HG03342 (cell line): ENCODE measurements around the gene AVP.
A peak's percentile ranks its signal among the peaks of the same experiment; 100 is the strongest.

Source experiments
- ATAC-seq: cut with Tn5 transposase; IDR thresholded peaks from one replicate; pipeline ENCODE4 v1.9.1; 2021; ENCODE audit warnings: mild to moderate bottlenecking, moderate library complexity; ENCODE audit not compliant: unreplicated experiment

AVP gene

DNA sequence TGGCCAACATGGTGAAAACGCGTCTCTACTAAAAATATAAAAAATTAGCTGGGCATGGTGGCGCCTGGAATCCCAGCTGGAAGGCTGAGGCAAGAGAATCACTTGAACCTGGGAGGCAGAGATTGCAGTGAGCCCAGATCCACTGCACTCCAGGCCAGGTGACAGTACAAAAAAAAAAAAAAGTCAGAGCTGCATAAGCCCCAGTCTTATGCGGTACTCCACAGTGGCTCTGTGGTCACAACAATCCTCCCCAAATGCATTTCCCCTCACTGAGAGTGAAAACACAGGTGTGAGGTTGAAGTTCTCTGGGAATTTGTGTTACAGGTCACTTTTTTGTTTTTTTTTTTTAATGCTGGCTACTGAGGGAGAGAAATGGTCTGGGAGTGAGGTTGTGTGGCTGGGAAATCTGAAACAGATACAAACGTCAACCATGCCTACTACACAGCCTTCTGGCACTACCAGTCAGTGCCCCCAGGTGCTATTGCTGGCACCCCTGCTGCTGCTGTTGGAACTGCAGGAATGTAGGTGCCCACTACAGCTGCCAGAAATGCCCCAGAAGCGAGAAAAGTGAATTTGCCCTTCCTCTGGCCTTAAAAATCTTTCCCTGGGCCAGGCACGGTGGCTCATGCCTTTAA is 33.0 kb downstream of the AVP start:
- ATAC-seq, result no peak

DNA sequence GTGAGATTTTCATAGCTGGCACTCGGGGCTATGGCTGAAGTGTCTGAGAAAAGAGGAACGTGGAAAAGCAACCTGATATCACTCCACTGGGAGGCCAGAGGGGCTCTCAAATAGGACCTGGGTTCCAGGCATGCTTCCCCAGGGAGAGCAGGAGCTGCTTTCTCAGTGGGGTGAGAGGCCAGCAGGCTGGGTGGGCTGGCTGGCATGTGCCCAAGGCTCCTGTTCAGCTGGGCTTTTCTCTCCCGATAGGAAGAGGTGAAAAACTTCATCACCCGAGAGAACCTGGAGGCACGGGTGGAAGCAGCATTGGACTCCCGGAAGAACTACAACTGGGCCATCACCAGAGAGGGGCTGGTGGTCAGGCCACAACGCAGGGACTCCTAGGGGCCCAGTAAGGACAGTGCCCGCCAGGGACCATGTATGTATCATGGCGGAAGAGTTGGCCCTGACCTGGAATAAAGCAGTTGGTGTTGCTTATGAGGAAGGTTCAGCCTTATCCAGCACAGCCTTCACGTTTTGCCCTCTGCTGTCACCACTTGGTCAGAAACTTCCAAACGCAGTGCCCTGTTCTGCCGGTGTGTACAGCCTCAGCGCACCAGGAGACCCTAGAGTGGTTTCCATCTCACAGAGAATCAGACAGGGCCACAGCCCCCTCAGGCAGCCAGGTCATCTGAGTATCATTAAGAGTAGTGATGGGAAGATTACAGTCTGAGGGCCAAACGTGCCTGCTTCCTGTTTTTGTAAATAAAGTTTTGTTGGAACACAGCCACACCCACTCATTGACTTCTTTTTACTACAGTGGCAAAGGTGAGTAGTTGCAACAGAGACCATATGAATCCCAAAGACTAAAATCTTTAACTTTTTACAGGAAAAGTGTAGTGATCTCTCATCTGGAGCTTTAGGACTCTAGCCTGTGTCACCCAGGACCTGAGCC is 36.8 kb downstream of the AVP start:
- ATAC-seq, result no peak

DNA sequence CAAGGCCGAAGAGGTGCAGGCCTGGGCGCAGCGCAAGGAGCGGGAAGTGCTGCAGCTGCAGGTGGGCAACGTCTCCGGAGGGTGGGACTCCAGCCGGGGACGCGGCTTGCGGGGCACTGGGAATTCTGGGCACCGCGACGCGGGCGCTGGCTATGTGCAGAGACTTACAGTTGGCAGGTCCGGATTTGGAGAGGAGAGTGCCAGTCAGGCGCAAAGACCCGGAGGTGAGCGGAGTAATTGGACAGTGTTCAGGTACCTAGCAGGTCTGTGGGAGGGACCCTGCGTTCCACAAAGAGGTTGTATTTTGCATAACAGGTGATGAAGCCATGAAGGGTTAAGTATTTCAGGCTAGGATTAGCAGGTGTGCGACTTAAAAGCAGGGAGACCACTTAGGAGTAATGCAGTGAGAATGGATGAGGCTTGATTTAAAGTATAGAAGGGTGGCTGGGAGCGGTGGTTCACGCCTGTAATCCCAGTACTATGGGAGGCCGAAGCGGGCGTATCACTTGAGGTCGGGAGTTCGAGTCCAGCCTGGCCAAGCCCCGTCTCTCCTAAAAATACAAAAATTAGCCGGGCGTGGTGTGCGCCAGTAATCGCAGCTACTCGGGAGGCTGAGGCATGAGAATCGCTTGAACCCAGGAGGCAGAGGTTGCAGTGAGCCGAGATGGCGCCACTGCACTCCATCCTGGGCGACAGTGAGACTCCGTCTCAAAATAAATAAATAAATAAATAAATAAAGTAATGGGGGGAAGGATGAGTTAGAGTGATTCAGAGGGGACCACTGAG is 37.7 kb downstream of the AVP start:
- ATAC-seq, result no peak

DNA sequence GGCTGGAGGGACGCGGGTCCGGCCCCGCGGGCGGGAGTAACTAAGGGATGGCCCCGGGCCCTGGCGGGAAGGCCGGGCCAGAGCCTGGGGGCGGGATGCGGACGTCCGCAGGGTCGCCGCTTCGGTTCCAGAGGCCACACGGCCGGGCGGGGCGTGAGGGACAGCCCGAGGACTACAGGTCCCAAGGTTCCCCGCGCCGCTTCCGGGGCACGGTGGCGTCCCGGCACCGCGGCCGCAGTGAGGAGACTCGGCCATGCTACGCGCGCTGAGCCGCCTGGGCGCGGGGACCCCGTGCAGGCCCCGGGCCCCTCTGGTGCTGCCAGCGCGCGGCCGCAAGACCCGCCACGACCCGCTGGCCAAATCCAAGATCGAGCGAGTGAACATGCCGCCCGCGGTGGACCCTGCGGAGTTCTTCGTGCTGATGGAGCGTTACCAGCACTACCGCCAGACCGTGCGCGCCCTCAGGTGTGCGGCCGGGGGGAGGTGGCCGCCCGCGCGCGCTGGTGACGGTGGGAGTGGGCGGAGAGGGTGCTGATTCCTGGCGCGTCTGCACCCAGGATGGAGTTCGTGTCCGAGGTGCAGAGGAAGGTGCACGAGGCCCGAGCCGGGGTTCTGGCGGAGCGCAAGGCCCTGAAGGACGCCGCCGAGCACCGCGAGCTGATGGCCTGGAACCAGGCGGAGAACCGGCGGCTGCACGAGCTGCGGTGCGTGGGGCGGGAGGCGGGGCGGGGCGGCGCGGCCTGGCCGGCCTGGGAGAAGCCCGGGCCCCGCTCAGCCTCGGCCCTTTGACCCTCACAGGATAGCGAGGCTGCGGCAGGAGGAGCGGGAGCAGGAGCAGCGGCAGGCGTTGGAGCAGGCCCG is 38.5 kb downstream of the AVP start, which contains the start of gene MRPS26:
Gene MRPS26, plus strand, starts transcription at position 237 of the 861 bp plus-strand sequence. Its CDS starts 17 bp downstream, at position 254.
- ATAC-seq, result peak; percentile 91

- peak; percentile 32 for ATAC-seq
These were observed 39.3 kb downstream of the AVP start for GRCh38 chr20:3045042-3045815.

DNA sequence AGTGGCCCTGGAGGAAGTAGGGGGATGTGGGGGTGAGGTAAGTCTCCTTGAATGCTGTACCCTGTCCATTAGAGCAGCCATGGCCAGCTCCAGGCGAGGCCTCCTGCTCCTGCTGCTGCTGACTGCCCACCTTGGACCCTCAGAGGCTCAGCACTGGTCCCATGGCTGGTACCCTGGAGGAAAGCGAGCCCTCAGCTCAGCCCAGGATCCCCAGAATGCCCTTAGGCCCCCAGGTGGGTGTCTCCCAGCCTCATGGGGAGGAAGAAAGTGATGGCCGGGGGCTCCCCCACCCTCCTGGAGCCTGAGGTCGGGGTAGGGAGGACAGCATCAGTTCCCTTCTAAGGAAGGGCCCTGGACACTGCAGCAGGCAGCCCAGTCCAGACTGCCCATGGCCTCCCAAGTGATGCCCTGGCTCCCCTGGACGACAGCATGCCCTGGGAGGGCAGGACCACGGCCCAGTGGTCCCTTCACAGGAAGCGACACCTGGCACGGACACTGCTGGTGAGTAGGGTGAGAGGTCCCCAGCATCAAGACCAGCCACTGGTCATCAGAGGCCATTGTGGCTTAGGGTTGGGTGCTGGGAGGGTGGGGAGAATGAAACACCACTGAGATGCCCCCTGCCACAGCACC is 40.1 kb downstream of the AVP start:
- no peak for ATAC-seq

DNA sequence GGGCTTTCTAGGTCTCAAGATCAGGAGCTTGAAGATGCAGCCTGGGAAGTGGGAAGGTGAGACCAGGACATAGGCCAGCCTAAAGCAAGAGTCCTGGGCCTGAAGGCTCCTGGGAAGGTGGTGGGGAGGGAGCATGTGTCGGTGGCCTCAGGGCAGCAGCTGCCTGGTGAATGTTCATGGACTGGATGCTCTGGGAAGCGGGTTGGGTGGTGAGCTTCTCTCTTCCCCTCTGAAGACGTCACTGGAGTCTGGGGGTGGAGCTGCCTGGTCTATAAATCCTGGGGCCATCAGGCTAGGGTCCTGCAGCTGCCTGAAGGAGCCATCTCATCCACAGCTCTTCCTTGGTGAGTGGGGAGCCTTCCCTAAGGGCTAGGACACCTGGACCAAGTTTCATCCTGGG is 41.2 kb downstream of the AVP start, which contains the start of gene GNRH2:
Gene GNRH2, plus strand, starts transcription at position 301 of the 400 bp plus-strand sequence. CDS start 793 bp downstream, outside the sequence.
- ATAC-seq, result no peak

DNA sequence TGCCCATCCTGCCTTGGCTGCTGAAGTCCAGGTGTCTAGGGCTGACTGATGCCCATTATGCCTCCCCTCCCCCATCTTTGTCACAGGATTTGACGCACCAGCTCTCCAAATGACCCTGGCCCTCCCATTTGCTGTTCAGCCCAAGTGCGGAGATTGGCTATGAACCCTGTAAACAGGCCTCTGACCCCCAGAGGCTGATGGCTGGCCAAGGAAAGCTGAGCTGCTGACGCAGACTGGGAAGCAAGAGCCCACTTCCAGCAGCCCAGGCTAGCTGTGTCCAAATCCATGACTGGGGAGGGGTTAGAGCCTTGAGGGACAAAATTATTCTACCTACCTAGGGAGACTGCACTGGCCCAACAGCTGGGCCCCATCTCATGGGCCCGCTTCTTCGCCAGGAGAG is 41.9 kb downstream of the AVP start:
- no peak for ATAC-seq

GRCh38 chr20:3041854-3042409 is 42.6 kb downstream of the AVP start:
- no peak for ATAC-seq

DNA sequence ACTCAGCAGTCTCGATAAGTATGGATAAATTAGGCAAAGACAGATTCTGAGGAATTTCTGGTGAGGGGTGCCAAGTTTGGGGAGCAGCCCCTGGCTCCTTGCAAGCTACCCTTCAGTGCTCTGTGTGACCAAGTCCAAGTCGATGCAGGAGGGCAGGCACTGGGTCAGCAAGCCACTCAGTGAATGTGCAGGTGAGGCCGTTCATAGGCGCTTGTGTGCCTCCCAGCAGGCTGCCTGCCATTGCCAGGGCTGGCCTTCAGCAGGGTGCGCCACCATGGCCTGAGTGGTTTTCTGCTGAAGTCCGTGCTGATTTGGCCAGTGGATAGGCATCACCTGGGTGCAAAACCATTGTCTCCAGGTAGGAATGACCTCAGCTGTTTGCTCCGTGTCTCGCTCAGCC is 44.4 kb downstream of the AVP start:
- no peak for ATAC-seq

- no peak for ATAC-seq
These were observed 45.1 kb downstream of the AVP start for GRCh38 chr20:3039426-3039825.

DNA sequence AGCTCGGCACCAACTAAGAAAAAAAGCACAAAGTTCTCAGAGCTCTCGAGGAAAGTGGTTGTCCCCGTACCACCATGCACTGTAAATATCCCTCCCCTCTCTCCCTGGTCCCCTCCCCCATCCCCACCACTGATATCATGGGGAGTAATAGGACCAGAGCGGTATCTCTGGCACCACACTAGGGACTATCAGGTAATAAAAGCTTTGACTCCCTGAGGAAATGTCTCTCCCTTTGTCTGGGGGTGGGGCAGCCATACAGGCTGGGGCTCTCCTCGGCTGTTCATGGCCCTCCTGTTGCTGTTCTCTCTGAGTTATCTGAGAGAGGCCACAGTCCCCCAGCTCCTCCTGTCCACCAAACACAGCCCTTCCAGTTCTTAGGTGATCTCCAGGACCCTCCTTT is 46.1 kb downstream of the AVP start:
- ATAC-seq, result no peak

GRCh38 chr20:3037654-3038053 is 46.9 kb downstream of the AVP start:
- no peak for ATAC-seq

GRCh38 chr20:3032624-3033023 is 51.9 kb downstream of the AVP start:
- ATAC-seq, result no peak
